ENCODE data around the gene MRC2.

Gene MRC2

DNA sequence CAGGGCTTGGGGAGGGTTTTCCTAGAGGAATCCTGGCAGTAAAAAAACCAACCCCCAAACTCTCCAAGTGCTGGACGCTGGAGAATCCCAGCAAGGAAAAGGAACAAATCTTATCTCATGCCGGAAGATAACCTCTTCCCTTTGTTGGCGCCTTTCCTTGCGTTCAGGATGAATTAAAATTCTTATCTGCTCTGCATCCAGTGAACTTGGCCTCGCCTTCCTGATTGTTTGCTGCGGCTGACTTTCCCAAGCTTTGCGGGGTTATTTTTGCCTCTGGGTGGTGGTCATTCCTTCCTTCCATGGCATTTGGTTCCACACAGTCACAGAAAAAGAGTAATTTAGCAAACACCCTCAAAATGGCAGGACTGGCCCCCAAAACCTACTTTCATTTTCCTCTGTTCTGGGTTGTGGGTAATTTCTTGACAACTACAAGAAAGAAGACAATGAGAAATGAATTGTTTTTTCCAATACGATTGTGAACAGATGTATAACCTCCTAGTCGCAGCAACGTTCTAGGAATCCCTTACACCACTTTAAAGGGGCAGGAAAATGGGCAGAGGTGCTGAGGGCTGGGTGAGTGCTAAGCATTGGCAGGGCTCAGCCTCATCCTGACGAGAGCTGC lies 77.8 kb downstream of the MRC2 start:
- no peak for DNase-seq

DNA sequence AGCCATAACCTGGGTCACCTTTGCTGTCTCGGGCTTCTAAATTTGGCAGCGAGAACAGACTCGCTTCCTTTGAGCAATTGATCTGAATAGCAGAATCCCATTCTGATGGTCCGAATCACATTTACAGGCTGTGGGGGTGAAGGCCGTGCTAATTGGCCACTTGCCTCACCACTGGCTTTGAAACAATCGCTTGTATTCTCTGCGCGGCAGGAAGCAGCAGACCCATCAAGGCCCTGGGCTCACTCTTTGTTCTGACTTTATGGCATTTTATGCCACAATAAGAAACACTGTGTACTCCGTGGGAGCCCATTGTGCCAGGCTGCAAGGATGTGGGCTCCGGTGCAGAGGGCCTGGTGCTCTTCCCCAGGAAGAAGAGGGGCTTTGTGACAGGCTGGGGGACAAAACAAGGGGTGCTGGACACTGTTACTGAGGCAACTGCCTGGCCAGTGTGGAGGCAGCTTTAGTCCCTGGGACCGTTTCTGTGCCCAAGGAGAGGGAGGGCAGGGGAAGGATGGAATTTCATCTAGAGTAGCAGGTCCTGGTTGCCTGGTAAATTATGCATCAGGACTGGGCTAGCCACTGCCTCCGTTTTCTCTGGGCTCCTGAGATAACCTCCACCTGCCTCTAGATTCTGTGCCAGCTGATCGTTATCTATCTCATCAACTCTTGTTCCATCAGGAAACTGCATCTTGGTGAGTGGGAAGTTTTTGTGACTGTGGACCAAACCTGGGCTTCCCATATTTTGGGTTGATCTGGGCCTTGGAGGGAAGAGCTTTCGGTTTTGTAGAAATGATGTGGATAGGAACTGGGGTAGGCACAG lies 78.5 kb downstream of the MRC2 start:
- no peak for DNase-seq

DNA sequence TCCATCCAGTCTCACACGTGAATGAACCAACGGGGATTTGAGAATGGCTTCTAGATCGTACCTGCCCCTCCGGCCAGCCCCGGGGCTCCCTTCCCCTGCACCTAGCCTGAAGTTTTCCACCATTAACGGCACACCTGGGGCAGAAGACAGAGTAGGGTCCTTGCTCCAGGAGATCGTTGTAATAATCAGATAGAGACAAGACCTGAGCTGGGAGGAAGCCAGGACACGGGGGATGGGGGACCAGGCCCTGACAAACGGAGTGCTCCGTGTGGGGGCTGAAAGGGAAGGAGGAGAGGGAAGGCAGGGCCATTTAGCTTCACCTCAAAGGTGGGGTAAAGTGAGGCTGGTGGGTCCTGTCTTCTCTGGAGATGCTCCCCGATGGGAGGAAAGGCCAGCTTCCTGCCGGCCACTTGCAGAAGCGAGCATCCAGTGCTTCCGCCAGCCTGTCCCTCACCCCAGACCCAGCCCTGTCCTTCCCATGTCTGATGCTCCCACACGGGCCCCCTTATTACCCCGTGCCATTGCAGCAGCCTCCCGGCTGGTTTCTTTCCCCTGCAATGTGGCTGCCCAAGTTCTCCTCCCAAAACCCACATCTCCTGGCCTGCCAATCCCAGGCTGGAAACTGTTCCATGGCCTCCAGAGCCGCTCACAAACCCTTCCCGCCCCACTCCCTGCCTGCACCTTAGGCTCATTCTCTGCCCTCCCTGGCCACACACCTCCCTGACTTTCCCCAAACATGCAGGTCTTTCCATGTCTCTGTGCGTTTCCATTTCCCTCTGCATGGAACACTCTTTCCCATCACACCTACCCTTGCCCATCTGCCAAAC lies 79.3 kb downstream of the MRC2 start:
- no peak for DNase-seq

DNA sequence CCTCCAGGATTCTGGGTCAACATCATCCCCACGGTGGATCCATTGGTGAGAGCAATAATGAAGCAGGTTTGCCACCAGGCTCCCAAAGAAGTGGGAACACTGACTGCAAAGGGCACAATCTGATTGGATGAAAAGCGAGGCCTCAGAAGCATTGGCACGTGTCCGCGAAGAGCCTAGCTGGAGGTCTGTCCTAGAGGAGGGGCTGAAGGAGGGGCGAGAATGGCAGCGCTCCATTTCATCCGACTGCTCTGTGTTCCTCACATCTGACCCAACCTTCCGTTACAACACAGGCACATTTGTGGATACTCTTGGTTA lies 79.9 kb downstream of the MRC2 start:
- no peak for DNase-seq

DNA sequence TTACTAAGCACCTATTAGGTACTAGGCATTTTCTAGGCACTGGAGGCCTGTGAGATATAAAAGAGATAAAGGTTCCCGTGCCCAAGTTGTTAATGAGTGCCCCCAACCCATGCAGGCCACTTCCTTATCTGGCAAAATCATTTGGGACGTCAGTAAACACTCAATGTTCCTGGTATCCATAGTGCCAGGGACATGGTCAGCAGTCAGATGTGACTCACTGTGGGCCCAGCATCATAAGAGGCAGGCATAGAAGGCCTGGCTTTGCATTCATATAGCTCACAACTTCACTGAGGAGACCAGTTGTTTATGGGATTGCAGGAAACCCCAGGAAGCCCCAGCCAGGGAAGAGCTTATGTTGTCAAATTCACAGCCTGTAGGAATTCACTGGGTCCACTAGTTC lies 81.1 kb downstream of the MRC2 start:
- DNase-seq = no peak

DNA sequence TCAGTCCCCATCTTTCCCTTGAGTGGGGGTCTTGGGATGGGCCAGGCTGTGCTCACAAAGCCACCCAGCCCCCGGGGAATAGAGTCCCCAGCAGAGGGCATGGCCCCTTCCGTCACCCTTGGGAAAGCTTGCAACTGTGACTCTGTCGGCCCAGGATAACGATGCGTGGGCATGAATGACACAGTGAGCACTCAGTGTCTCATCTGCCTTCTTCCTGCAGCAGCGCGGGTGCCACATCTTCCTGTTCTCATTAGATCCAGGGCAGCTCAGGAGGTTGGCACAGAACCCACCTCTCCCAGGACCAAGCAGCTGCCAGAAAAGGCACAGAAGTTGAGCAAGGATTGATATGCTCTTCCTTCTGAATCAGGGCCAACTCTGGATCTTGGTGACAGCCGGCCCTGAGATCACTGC lies 84.7 kb downstream of the MRC2 start:
- no peak for DNase-seq

DNA sequence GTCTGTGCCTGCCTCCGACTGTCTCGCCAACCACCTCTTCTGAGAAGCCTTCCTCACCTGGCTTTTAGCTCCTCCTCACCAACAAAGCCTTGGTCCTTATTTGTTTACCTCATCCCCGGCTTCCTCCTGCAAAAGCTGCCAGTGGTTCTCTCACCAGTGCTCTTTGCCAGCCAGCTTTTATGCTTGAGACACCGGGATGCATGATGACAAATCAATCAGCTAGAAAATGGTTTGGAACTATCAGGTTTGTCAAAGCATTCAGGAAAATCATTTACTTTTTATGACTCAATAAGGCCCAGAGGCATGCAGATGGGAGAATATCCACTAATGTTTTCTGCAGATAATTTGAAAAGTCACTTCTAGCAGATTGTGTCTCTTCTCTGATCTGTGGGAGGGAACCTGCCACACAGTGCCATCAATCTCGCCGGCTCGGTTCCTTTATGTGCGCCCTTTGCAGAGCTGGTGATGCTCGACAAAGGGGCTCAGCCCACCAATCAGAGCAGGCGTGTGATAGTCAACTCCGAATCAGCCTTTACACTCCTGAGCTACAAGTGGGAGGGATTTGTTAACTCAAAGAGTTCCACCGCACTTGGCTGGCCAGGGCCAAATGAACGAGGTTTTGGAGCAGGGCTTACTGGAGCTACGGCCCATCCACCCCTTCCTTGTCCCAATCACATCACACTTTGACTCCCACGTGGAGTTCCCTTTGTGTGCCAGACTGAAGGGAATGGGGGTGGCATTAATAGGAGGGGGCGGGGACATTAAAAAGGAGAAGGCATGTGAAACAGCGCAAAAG lies 85.8 kb downstream of the MRC2 start:
- no peak for DNase-seq

DNA sequence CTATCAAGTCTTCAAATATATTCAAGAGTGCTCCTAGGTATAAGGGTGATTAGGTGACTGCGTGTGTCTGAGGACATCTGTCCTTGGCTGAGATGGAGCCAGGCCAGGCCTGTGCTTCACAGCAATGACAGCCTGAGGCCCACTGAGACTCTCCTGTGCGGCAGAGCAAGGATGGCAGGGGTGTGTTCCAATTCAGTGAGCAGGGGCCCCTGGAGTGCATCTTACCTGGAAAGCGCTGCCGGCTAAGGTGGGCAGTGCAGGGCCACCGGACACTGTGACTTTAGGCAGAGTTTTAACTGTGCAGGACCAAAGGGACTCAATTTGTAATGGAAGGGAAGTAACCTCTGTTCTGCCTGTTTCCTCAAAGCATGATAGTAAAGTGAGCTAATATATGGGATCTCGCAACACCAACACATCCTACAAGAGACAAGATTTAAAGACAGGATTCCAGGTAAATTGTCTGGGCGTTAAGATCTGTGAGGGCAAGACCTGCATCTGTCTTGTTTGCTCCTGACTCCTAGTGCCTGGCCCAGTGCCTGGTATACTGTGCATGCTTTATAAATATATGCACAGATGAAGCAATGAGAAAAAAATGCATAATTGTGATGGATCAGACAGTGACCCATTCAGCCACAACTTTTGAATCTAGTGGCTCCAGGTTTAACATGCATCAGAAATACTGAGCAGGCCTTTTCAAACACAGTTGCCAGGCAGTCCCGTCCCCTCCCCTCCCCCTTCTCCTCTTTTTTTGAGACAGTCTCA lies 86.7 kb downstream of the MRC2 start:
- no peak for DNase-seq

DNA sequence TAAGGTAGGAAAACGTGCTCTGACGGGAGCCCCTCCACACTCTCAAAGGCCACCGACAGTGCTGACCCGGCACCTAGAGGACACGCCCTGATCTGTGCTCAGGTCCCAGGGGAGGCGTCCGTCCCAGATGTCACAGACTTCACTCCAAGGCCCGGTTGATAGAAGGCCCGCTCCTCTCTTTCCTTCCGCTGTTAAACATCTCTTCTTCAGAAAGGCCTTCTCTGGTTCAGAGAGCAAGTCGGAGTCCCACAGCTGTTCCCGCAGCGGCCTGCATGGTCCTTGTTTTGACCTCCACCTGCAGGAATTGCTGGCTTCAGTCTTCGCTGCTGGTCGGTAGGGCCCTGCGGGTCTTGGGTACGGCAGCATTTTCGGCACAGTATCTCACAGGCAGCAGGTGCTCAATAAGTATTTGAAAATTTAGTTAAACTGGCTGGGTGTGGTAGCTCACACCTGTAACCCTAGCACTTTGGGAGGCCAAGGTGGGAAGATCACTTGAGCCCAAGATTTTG lies 88.5 kb downstream of the MRC2 start:
- DNase-seq = no peak

DNA sequence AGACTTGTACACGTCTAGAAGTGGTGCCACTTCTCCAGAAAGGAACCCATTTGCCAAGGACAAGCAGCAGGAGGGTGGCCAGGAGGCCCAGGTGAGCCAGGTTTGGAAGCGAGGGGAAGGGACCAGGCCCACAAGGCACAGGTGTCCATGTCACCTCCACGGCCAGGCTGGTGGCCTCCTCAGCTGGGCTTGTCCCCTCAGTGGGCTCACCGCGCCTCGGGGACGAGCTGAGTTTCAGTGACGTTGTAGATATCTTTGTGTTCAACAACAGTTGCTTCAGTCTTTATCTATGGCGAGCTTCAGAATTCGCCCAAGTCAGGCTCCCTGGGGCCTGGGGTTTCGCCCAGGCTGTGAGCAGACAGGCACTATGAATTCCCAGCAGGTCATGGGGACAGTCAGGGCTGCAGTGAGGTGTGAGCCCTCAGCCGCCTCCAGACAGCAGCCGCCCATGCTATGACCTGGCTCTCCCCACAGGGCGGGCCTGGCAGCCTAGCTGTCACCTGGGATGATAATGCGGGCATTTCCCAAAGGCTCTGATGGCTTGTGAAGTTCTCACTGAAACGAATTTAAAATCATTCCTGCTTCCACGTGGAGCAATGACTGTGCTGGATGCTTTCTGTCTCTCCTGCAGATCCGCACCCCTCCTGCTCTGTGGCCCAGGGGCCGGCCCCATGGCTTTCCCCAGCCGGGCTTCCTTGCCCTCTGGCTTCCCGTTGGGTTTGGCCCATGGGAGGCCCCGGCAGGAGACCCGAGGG lies 89.5 kb downstream of the MRC2 start:
- no peak for DNase-seq

DNA sequence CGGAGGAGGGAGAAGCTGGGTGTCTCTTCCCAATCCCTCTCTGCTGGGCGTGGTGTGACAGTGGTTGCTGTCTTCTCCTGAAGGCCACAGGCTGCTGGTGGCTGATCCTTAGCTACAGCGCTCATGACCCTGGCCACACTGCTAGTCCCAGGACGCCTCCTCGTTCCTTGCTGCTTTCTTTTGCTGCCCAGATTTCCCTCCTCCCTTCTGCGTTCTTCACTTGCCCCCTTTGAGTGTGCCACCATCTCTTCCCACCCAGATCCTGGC lies 90.1 kb downstream of the MRC2 start:
- no peak for DNase-seq

DNA sequence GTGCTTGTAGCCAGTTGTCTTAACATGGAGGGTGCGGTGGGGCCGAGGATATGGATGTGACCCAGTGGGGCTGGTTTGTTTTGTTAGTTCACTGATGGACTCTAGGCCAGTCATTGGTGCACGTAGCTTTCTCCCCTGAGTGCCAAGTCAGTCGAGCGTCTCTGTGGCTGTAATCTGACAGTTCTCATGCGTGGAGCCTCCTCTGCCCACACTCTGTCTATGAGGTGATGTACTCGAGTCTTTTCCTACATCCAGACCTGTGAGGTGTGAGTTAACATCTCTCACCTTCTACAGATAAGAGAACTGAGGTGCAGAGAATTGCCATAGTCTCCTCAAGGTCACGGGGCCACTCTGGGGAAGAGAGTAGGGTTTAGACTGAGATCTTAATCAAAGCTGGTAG lies 90.4 kb downstream of the MRC2 start:
- DNase-seq = no peak

DNA sequence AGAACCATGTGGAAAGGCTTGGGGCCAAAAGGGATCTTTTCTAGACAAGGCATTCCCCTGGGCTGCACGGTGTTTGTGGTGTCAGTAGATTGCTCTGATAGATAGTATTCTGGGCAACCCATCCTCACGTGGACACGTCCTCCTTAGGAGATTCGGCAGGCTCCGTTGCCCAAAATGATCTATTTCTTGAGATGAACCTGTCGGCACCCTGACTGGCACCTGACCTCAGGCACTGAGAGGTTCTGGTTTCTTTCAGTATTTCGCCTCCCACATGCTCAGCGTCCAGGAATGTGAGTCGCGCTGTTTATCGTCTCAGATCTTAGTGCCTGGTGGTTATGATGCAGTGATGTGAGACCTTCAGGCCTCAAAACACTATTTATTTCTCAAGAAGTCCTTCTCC lies 91.0 kb downstream of the MRC2 start:
- peak; percentile 18 for DNase-seq

DNA sequence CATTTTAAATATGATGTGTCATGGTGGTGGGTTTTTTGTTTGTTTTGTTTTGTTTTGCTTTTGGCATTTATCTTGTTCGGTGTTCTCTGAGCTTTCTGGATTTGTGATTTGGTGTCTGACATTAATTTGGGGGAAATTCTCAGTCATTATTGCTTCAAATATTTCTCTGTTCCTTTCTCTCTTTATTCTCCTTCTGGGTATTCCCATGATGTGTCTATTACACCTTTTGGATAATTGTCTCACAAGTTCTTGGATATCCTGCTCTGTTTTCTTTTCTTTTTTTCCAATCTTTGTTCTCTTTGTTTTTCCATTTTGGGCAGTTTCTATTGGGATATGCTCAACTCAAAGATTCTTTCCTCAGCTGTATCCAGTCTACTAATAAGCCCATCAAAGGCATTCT lies 92.1 kb downstream of the MRC2 start:
- DNase-seq = no peak

DNA sequence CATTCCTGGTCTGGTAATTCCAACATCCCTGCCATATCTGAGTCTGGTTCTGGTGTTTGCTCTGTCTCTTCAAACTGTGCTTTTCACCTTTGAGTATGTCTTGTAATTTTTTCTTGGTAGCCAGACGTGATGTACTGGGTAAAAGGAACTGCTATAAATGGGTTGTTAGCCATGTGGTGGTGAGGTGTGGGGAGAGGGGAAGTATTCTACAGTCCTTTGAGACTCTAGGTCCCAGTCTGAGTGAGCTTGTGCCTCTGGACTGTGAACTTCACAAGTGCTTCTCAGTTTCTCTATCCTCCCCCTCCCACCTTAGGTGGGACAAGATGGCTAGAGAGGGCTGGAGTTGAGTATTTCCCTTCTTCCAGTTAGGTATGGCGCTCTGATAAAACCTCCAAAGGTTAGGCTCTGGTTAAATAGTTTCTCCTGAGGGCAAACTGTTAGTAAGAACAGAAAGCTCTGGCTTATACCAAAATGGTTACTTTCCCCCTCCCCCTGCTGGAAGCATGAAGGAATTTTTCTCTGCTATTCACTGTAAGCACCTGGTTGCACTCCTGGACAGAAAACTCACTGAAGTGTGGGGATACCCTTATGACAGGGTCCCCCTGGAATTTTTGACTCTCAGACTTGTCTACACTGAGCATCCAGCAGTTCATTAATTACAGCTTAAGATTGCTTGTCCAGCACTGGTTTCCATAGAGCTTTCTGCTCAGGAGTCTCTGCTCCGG lies 92.8 kb downstream of the MRC2 start:
- no peak for DNase-seq

DNA sequence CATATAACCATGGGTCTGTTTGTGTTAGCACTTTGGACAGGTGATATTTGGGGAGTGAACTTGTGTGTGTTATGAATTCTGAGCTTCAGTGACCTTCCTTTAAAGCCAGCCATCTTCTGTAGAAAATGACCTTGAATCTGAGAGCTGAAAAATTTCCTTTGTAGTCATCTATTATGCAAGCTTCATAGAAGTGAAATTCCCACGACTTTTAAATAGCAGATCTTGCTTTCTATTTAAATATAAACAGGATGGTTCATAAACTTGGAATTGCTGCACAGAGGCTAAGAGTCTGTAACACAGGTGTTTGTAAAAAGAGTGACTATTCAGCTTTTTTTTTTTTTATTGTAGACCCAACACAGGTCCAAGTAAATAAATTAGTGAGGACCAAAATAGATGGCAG lies 95.2 kb downstream of the MRC2 start:
- DNase-seq = no peak

DNA sequence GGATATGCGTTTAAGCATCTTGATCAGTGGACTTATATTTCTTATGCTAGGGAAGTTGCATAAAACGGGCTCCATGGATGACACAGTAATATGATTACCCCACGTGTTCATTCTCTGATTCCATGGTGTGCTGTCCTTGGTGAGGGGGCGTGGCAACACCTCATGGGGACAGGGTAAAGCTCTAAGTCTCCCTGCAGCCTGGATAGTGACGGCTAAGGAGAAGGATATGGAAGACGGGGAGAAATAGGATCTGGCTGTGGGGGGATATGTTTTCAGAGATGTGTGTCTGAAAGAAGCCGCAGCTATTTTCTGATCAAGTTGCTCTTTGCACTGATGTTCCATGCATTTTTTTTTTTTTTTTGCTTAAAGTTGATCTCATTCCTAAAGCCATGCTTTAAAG lies 96.4 kb downstream of the MRC2 start:
- DNase-seq = no peak

DNA sequence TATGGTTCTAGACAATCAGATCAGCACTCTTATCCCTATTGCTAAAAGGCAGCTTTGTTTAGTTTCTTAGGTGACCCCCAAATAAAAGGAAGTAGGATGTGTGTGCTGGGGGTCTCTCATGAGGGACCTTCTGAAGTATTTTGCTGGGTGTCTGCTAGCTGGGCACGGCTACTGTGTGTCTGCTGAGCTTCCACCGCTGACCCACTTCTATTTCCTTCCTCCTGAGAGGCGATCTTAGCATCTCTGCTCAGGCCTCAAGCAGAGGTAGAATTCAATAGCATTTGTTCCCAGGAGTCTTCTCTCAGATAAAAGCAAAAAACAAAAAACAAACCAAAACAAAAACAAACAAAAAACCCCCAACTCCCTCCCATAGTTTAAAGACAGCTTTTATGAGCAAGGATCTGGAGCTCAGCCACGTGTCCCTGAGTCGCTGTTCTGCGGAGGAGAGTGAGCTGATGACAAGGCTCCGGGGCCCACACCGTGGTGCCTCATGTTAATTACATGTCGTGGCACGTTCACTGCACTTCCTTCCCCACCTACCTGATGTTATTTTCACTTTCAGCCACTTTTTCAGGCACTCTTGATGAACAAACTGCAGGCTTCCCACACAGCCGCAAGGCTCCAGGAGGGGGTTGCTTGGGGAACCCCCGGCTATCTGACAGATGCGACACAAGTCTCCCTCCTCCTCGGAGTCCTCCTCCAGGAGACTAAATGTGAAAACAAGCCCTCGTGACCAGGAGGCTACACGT lies 97.1 kb downstream of the MRC2 start:
- DNase-seq = peak; percentile 78

DNA sequence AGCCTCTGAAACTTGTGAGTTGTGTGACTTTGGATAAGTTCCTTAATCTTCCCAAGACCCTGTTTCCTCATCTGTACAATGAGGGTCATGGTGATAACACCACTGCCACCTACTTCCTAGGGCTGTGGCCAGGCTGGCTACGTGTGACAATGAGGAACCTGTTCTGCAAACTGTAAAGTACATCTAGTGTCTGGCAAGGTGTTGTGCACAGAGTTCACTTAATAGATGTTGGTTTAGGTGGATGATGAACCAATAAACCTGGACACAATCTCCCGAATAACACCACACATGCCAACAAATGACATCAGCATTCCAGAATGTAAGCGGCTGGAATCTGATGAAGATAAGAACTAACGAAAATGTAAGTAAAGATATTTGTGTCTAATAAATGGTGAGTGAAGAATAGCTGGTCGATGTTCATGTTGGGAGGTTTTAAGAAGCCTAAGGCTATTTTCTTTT lies 98.3 kb downstream of the MRC2 start:
- DNase-seq = no peak

Data from stimulated activated CD4-positive, alpha-beta T cell treated with anti-CD3 and anti-CD28 coated beads, Interleukin-4, amount 100 ng/mL, for 1 hour (primary cell).